Activated T-cell treated with anti-CD3 and anti-CD28 coated beads, Interleukin-2, amount 50 U/mL, for 24 hours (primary cell): ENCODE data around the gene EMILIN1.

Experiments used
- DNase-seq: peaks from one replicate; pipeline ENCODE4 v3.0.0-alpha.2; 2020
- H3K27ac Mint-ChIP-seq: 2 replicates; pipeline ENCODE4 v1.8.0; 2020; ENCODE audit warnings: mild to moderate bottlenecking, mixed read lengths
- H3K27me3 Mint-ChIP-seq: 2 replicates; pipeline ENCODE4 v1.8.0; 2020; ENCODE audit warnings: mixed read lengths
- H3K36me3 Mint-ChIP-seq: 2 replicates; pipeline ENCODE4 v1.8.0; 2020; ENCODE audit warnings: low read depth, mixed read lengths
- H3K4me1 Mint-ChIP-seq: 2 replicates; pipeline ENCODE4 v1.8.0; 2020; ENCODE audit warnings: low read depth, mixed read lengths
- H3K4me3 Mint-ChIP-seq: 2 replicates; pipeline ENCODE4 v1.8.0; 2020; ENCODE audit warnings: mild to moderate bottlenecking, moderate library complexity, mixed read lengths
- H3K9me3 Mint-ChIP-seq: 2 replicates; pipeline ENCODE4 v1.8.0; 2020; ENCODE audit warnings: mixed read lengths

EMILIN1 gene

DNA sequence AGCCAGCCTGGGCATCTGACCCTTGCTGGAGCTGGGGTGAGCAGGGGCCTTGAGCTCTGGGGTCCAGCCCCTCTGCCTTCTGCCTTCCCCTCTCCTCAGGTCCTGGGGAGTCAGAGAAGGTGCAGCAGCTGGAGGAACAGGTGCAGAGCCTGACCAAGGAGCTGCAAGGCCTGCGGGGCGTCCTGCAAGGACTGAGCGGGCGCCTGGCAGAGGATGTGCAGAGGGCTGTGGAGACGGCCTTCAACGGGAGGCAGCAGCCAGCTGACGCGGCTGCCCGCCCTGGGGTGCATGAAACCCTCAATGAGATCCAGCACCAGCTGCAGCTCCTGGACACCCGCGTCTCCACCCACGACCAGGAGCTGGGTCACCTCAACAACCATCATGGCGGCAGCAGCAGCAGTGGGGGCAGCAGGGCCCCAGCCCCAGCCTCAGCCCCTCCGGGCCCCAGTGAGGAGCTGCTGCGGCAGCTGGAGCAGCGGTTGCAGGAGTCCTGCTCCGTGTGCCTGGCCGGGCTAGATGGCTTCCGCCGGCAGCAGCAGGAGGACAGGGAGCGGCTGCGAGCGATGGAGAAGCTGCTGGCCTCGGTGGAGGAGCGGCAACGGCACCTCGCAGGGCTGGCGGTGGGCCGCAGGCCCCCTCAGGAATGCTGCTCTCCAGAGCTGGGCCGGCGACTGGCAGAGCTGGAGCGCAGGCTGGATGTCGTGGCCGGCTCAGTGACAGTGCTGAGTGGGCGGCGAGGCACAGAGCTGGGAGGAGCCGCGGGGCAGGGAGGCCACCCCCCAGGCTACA is 3.8 kb downstream of the EMILIN1 start:
- Mint-ChIP-seq H3K4me1 (peaks cover 33% of the 10 kb centered on the region), H3K27me3 (no peaks in the 10 kb centered on the region), H3K36me3 (no peaks in the 10 kb centered on the region), H3K9me3 (no peaks in the 10 kb centered on the region), H3K4me3 (no peak overlapping the region), H3K27ac (peak overlapping the region; percentile 95)
- no peak for DNase-seq

GRCh38 chr2:27082773-27083409 is 4.5 kb downstream of the EMILIN1 start:
- peaks cover 39% of the 10 kb centered on the region for H3K4me1 Mint-ChIP-seq
- no peak overlapping the region for H3K4me3 Mint-ChIP-seq

DNA sequence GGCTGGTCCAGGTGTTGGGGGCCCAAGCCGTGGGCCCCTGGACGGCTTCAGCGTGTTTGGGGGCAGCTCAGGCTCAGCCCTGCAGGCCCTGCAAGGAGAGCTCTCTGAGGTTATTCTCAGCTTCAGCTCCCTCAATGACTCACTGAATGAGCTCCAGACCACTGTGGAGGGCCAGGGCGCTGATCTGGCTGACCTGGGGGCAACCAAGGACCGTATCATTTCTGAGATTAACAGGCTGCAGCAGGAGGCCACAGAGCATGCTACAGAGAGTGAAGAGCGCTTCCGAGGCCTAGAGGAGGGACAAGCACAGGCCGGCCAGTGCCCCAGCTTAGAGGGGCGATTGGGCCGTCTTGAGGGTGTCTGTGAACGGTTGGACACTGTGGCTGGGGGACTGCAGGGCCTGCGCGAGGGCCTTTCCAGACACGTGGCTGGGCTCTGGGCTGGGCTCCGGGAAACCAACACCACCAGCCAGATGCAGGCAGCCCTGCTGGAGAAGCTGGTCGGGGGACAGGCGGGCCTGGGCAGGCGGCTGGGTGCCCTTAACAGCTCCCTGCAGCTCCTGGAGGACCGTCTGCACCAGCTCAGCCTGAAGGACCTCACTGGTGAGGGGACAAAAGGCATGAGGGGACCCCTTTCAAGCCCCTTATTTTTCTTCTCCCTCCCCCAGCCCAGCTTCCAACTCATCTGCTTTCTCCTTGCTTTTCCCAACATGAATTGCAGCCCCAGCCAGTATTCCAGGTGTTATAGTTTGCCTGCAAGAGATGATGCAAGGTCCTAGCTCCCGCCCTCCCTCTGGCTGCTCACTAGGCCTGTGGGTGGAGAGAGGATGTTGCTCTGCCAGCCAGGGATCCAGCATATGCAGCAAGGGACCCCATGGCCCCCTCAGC is 5.2 kb downstream of the EMILIN1 start:
- Mint-ChIP-seq H3K36me3 (no peaks in the 10 kb centered on the region), H3K4me1 (peaks cover 39% of the 10 kb centered on the region), H3K4me3 (no peak overlapping the region), H3K9me3 (no peaks in the 10 kb centered on the region), H3K27ac (no peak overlapping the region), H3K27me3 (no peaks in the 10 kb centered on the region)
- DNase-seq = no peak

More at GRCh38 chr2:27082773-27083409, 4.5 kb downstream of the EMILIN1 start:
- Mint-ChIP-seq H3K27me3 (no peaks in the 10 kb centered on the region), H3K36me3 (no peaks in the 10 kb centered on the region), H3K9me3 (no peaks in the 10 kb centered on the region), H3K27ac (no peak overlapping the region)
- no peak for DNase-seq

- Mint-ChIP-seq H3K4me1 (peaks cover 39% of the 10 kb centered on the region), H3K9me3 (no peaks in the 10 kb centered on the region), H3K27me3 (no peaks in the 10 kb centered on the region), H3K27ac (no peak overlapping the region), H3K4me3 (peak overlapping the region; percentile 84), H3K36me3 (no peaks in the 10 kb centered on the region)
- no peak for DNase-seq
These were observed 6.1 kb downstream of the EMILIN1 start for GRCh38 chr2:27084297-27085061.

DNA sequence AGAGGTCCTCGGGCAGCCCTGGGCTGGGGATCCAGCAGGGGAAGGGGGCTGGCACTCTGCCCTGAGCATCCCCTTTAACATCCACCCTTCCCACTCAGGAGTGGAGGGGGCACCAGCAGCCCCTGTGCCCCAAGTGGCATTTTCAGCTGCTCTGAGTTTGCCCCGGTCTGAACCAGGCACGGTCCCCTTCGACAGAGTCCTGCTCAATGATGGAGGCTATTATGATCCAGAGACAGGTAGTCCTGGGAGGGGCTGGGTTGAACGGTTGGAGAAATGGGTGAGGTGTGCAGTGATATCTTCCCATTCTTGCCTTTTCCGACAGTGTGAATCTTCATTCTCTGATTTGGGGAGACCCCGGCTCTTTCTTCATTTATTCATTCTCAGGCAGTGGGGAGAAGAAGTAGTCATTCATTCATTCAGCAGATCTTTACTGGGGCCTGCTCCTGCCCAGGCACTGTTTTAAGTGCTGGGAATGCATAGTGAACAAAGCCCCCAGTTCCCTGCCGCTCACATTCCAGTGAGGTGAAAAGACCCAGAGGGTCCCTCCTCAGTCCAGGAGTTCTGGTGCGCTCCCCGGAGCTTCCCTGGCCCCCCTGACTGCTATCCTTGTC is 6.8 kb downstream of the EMILIN1 start:
- H3K4me3 Mint-ChIP-seq = peak overlapping the region; percentile 84

GRCh38 chr2:27085673-27086089 is 7.3 kb downstream of the EMILIN1 start:
- H3K4me1 Mint-ChIP-seq = peaks cover 33% of the 10 kb centered on the region
- H3K27ac Mint-ChIP-seq = peak overlapping the region; percentile 64
- H3K4me3 Mint-ChIP-seq = peak overlapping the region; percentile 84
- peak; percentile 72 for DNase-seq
- no peaks in the 10 kb centered on the region for H3K27me3 Mint-ChIP-seq
- no peaks in the 10 kb centered on the region for H3K9me3 Mint-ChIP-seq
- no peaks in the 10 kb centered on the region for H3K36me3 Mint-ChIP-seq

More for the DNA sequence above, 6.8 kb downstream of the EMILIN1 start:
- Mint-ChIP-seq H3K4me1 (peaks cover 37% of the 10 kb centered on the region), H3K27me3 (no peaks in the 10 kb centered on the region), H3K9me3 (no peaks in the 10 kb centered on the region), H3K27ac (peak overlapping the region; percentile 64), H3K36me3 (no peaks in the 10 kb centered on the region)
- DNase-seq = no peak

DNA sequence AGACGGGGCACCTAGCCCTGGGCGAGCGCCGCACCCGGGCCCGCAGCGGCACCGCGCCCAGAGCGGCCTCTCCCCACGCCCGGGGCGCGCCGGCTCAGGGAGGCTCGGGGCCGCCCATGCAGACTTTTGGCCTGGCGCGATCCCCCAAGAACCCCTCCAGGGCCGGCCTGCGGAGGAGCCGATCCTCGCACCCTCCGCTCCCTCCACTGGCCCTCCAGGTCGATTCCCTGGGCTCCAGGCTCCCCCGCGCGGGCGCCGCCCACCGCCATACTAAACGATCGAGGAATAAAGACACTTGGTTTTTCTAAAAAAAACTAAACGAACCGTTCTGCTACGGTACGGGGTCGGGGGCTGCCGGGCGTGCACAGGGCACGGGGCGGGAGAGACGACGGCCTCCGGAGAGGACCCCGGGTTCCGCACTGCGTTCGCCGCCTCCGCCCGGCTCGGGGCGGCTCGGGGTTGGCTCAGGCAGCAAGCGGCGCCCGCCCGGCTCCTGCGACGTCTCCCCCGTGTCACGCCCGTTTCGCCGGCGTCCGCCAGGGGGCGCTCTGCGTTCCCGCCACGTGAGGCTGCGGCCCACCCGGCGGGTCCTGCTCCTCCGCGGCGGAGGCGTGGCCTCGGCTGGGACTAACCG is 7.8 kb downstream of the EMILIN1 start:
- peaks cover 28% of the 10 kb centered on the region for H3K4me1 Mint-ChIP-seq
- H3K27ac Mint-ChIP-seq = peak overlapping the region; percentile 91
- H3K27me3 Mint-ChIP-seq = no peaks in the 10 kb centered on the region
- no peaks in the 10 kb centered on the region for H3K9me3 Mint-ChIP-seq
- DNase-seq = peak; percentile 100
- H3K4me3 Mint-ChIP-seq = peak overlapping the region; percentile 84
- no peaks in the 10 kb centered on the region for H3K36me3 Mint-ChIP-seq

- peak within 1 kb of the TSS; percentile 91 for H3K27ac Mint-ChIP-seq
- no peak for DNase-seq
- no peaks in the 10 kb centered on the region for H3K27me3 Mint-ChIP-seq
- peak within 1 kb of the TSS; percentile 84 for H3K4me3 Mint-ChIP-seq
- H3K9me3 Mint-ChIP-seq = no peaks in the 10 kb centered on the region
- no peaks in the 10 kb centered on the region for H3K36me3 Mint-ChIP-seq
- peaks cover 20% of the 10 kb centered on the region for H3K4me1 Mint-ChIP-seq
These were observed 8.5 kb downstream of the EMILIN1 start, which contains the start of gene KHK for GRCh38 chr2:27086724-27087593. TSS of gene KHK (plus strand) at chr2:27086772. CDS start at chr2:27087260, 488 bp downstream.

DNA sequence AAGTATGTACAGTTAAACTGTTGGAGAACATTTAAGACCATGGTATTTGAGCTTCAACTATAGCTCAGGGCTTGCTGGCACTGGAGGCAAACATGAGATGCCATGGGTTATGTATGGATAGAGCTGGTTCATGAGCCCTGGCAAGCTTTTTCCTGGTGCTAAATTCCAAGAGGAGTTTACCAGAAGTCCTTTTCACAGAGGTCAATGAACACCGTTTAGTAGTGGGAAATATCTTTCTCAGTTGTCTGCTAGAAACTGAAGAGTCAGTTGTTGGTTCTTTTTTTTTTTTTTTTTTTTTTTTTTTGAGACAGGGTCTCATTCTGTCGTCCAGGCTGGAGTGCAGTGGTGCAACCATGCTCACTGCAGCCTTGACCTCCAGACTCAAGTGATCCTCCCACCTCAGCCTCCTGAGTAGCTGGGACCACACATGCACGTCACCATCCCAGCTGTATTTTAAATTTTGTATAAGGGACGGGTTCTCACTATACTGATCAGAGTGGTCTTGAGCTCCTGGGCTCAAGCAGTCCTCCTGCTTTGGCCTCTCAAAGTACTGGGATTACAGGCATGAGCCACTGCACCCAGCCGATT is 9.5 kb downstream of the EMILIN1 start:
- no peak for DNase-seq
- H3K4me1 Mint-ChIP-seq = peaks cover 20% of the 10 kb centered on the region
- H3K4me3 Mint-ChIP-seq = peak overlapping the region; percentile 84
- H3K36me3 Mint-ChIP-seq = no peaks in the 10 kb centered on the region
- H3K27ac Mint-ChIP-seq = no peak overlapping the region
- H3K9me3 Mint-ChIP-seq = no peaks in the 10 kb centered on the region
- no peaks in the 10 kb centered on the region for H3K27me3 Mint-ChIP-seq

DNA sequence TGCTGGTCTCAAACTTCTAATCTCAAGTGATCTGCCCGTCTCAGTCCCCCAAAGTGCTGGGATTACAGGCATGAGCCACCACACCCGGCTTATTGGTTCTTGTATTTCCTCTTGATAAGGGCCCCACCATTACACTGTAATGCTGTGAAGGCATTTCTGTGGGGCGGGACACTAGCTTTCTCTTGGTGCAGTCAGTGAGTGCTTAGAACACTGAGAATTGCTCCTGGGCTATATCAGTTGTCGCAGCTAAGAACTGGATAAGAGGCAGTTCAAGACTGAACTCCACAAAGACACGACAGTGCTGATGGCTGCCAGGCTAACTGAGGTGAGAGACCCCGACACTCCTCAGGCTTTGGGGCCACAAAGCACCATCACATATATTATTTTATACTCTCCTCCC is 10.2 kb downstream of the EMILIN1 start:
- no peak overlapping the region for H3K4me3 Mint-ChIP-seq

DNA sequence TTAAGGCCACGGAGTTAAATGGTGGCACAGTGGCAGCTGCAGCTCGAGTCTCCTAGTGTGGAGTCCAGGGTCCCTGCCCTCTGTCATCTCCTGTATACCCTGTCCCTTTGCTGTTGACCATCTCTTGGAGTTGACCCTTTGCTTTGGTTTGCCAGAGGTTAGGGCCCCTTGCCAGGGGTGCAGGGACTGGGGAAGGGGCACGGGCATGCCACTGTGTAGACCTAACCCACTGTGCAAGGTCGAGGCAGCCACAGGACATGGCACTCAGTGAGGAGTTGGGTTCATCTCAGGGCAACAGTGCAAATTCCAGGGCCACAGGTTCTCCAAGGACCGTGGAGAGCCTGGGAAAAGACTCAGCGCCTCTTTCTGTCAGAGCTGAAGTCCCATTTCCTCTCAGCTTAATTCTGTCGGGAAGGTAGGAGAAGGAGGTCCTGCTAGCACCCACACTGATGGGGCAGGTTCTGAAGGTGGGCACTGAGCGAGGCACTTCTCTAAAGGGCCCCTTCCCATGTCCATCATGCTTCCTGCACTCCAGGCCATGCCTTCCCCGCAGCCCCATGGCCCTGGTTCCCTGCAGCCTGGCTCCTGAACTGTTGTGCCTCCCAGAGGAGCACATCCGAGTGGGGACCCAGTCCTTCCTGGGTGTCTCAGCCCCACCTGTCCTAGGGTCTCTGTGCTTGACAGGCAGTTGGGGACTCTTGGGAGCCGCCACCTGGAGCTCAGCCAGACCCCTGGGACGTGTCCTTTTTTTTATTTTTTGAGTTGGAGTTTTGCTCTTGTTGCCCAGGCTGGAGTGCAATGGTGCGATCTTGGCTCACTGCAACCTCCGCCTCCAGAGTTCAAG is 10.9 kb downstream of the EMILIN1 start:
- Mint-ChIP-seq H3K4me3 (no peak overlapping the region), H3K4me1 (peaks cover 19% of the 10 kb centered on the region), H3K9me3 (no peaks in the 10 kb centered on the region), H3K27me3 (no peaks in the 10 kb centered on the region), H3K36me3 (no peaks in the 10 kb centered on the region), H3K27ac (no peak overlapping the region)
- DNase-seq = no peak

More for the DNA sequence above, 10.2 kb downstream of the EMILIN1 start:
- Mint-ChIP-seq H3K36me3 (no peaks in the 10 kb centered on the region), H3K27me3 (no peaks in the 10 kb centered on the region), H3K4me1 (peaks cover 19% of the 10 kb centered on the region), H3K9me3 (no peaks in the 10 kb centered on the region), H3K27ac (no peak overlapping the region)
- no peak for DNase-seq
